ENCODE data around the gene PTPDC1. TPM values are rescaled to one million over a fixed set of nuclear protein-coding genes. Genes with fewer than 3 reads are reported as not detected.

The PTPDC1 gene
- polyA plus RNA-seq, 1 donor, result 8.3 TPM

GRCh38 chr9:94140418-94140780 is 56.1 kb downstream of the PTPDC1 start:
- no peak for DNase-seq (ENCODE audit: low read depth)

GRCh38 chr9:94140791-94141790 is 56.8 kb downstream of the PTPDC1 start:
- DNase-seq (ENCODE audit: low read depth), result no peak

- DNase-seq (ENCODE audit: low read depth), result no peak
Observed at GRCh38 chr9:94142353-94142752, 58.1 kb downstream of the PTPDC1 start.

DNA sequence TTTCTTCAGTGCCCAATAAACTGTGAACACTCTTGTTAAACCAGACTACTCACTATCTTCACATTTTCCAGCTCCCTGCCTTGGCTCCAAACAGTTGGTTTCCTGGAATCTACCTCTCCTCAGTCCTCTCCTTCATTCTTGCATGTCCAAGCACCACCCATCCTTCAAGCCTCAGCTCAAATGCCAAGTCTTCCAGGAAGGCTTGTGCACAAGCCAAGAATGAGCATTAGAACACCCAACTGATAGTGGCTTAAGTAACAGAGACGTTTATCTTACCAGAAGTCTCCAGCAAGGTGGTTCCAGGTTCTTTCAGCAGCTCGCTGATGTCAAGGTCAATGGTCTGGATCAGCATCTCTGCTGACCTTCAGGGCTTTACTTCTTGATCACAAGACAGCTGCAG is 60.1 kb downstream of the PTPDC1 start:
- DNase-seq (ENCODE audit: low read depth), result no peak

DNA sequence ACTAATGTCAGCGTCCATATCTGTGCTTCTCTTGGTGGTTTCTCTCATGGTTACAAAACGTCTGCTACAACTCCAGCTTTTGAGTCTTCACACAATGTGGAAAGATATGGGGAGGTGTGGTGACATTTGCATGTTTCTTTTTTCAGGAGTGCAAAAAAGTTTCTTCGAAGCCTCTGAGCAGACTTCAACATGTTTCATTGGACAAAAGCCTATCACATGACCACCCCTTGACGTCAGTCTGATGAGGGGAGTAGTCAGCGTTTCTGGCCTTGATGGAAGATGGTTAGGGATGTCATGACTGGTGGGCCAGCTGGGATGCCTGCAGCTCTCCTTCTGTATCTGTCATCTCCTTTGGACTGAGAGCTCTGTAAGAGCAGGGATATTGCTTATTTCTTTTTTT is 61.4 kb downstream of the PTPDC1 start:
- DNase-seq (ENCODE audit: low read depth), result no peak

DNA sequence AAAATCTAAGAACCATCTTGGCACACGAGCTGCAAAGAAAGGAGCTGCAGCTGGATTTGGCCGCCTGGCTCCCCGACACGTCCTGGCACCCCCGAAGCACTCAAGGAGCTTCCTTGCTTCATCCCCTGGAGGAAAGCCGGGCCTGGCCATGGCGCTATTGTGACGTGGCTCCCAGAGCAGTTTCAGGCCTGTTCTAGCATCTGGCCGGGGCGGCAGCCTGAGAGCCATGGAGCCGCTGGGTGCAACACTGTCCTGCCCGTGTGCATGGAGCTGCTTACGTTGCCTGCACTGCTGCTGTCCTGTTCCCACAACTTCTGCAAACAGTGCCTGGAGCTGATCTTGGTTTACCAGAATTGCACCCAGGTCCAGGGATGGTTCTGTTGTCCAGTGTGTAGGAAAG is 63.5 kb downstream of the PTPDC1 start:
- DNase-seq (ENCODE audit: low read depth), result no peak

DNA sequence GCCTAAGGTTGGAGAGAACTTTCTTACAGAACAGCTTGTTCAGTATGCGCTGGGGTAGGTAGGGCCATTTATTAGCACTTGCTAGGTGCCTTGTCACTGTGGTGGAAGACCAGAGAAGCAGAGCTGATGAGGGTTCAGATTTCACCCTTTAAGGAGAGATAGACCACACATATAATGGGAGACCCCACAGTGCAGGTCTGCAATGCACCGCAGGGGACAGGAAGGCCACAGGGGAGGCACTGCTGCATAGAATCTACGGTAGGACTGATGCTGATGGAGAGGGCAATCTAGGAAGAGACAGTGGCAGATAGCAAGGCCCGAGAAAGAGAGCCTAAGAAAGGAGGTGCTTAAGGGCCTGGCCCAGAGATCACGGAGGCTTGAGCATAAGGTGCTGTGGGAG is 64.2 kb downstream of the PTPDC1 start:
- DNase-seq (ENCODE audit: low read depth), result no peak

DNA sequence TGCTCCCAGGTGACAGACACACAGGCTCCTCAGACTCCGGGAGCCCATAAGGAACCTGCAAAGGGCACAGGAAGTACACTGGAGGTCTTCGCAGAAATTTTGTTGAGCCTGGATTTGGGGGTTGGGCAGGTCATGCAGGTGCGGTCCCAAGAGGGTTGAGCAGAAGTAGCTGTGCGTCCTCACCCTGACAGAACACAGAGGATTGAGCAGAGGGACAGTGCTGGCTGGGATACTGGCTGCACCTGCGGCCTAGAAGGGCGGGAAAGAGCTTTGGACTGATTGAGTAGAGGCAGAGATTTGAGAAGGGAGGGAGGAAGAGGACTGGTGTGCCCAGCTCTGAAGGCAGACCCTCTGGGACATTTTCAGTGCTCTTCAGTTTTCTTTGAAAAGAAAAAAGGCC is 65.4 kb downstream of the PTPDC1 start:
- no peak for DNase-seq (ENCODE audit: low read depth)

DNA sequence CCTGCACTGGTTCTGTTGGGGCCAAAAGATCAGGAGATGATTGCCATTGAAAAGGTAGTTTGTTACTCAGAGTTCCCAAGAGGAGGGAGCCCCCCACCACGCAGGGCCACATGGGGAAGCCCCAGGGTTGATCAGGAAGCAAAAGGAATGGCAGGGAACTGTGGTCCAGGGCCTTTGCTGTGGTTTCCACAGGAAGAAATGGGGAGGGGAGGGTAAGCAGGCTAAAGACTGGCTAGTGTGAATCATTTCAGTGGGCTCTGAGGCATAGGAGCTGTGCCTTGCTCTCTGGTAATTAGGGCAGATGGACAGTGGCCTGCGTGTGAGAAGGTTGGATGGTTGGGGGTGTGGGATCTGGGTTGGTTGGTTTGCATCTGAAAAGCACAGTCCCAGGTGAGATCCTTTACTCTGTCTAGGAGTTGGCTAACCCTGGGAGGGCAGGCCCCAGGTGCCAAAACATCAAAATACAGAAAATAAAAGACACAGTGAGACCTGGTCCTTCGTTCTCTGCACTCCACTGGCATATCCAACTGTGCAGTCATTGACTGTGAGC is 66.1 kb downstream of the PTPDC1 start:
- DNase-seq (ENCODE audit: low read depth), result no peak

GRCh38 chr9:94150890-94151650 is 66.8 kb downstream of the PTPDC1 start:
- no peak for DNase-seq (ENCODE audit: low read depth)

- DNase-seq (ENCODE audit: low read depth), result no peak
Observed at GRCh38 chr9:94153905-94154304, 69.6 kb downstream of the PTPDC1 start.

GRCh38 chr9:94156348-94157049 is 72.2 kb downstream of the PTPDC1 start:
- DNase-seq (ENCODE audit: low read depth), result no peak

DNA sequence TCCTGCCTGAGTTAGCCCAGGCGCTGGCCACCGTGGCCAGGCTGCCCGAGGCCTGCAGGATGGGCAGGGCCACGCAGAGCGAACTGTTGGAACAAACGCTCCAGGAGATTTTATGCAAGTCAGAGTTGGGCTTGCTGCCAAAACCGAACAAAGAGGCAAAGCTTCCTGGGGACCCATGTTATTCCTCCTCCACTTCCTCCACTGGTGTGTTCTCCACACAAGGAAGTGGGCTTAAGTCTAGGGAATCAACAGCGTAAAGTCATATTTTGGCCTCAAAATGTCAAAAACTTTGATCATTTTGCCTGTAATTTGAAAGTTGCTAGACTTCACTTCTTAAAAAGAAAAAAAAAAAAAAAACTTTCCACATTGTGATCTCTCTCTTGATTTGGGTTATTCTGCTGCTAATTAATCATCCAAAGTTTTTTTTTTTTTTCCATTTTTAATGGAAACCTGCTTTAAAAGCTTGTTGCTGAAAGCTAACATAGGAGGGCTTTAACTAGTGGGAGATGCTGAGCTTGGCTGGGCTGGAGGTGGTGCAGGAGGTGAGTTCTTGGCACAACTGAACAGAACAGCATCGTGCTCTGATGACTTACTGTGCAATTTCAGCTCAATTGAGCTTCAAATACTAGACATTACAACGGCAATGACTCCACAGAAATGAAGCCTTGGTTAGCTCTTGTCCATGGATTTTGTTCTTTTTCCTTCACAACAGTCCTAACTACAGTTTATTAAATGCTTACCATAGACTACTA is 73.0 kb downstream of the PTPDC1 start:
- peak; percentile 40 for DNase-seq (ENCODE audit: low read depth)

Other genes with a start within 250 kb of the PTPDC1 start
- gene BARX1, start 129.1 kb upstream of the PTPDC1 start, polyA plus RNA-seq (ENCODE audit: insufficient read length), result 0.46 TPM
- gene ZNF169, start 174.8 kb downstream of the PTPDC1 start, polyA plus RNA-seq (ENCODE audit: insufficient read length), result 4.3 TPM
- not detected for gene NUTM2F, start 244.2 kb downstream of the PTPDC1 start, polyA plus RNA-seq (ENCODE audit: insufficient read length)

All from forelimb muscle (tissue), 1 donor.